ENCODE measurements around the gene SPIB.
A peak's percentile ranks its signal among the peaks of the same experiment; 100 is the strongest.
"Not testable (repeated sequence)": the region's sequence is repeated elsewhere in the genome, so short reads cannot be mapped to it uniquely, and the experiment has no call there.

SPIB gene

GRCh38 chr19:50439130-50439529, 20.4 kb downstream of the SPIB start:
- DNase-seq (ENCODE audit: low spot score): not testable (repeated sequence)

GRCh38 chr19:50444059-50444458, 25.3 kb downstream of the SPIB start:
- DNase-seq (ENCODE audit: low spot score): no peak

DNA sequence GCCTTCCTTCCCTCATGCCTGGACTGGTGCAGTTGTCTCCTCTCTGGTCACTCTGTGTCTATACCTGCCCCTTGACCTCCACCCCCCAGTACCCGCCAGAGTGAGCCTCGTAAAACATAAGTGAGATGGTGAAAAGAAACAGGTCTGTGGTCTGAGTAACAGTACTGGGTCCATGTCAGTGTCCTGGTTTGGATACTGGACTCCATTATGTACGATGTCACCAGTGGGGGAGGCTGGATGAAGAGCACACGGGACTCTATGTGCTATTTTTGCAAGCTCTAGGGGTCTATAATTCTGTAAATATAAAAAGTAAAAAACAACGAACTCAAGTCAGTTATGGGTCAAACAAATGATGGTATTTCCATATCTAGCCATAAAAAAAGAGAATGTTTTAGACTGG, 28.3 kb downstream of the SPIB start:
- no peak for DNase-seq (ENCODE audit: low spot score)

DNA sequence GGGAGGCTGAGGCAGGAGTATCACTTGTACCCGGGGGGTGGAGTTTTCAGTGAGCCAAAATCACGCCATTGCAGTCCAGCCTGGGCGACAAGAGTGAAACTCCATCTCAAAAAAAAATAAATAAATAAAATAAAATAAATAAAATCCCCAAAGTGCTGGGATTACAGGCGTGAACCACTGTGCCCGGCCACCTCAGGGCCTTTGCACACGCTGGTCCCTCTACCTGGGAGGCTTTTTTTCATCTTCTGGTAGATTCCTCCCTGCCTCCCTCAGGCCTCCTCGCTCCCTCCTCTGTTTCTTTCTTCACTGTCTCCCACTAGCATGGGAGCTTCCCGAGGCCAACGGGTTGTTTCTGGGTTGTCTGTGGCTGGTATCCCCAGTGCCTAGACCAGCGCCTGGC, 29.0 kb downstream of the SPIB start:
- no peak for DNase-seq (ENCODE audit: low spot score)

DNA sequence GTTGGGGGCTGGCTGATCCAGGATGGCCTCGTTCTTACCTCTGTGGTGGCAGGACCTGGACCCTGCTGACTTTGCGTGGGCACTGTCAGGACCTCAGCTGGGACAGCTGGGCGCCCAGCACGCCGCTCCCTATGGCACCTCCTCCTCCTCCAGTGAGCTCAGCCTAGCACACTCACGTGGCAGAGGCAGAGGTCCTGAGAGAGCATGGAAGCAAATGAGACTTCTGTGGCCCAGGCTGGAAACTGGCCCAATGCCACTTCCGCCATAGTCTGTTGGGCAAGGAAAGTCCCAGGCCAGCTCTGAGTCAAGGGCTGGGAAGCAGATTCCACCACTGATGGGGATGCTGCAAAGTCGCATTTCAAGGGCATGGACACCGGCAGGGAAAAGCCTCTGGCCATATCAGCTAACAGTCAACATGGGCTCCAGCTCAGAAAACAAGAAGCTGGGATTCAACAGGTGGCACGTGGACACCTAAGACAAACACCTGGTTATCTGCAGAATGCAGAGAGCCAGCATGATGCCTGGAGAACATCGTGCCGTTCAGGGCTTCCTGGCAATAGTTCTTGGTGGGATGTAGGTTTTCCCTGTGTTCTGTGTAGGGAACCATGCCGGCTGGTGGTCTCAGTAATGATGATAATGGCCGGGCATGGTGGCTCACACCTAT, 30.6 kb downstream of the SPIB start:
- no peak for DNase-seq (ENCODE audit: low spot score)

DNA sequence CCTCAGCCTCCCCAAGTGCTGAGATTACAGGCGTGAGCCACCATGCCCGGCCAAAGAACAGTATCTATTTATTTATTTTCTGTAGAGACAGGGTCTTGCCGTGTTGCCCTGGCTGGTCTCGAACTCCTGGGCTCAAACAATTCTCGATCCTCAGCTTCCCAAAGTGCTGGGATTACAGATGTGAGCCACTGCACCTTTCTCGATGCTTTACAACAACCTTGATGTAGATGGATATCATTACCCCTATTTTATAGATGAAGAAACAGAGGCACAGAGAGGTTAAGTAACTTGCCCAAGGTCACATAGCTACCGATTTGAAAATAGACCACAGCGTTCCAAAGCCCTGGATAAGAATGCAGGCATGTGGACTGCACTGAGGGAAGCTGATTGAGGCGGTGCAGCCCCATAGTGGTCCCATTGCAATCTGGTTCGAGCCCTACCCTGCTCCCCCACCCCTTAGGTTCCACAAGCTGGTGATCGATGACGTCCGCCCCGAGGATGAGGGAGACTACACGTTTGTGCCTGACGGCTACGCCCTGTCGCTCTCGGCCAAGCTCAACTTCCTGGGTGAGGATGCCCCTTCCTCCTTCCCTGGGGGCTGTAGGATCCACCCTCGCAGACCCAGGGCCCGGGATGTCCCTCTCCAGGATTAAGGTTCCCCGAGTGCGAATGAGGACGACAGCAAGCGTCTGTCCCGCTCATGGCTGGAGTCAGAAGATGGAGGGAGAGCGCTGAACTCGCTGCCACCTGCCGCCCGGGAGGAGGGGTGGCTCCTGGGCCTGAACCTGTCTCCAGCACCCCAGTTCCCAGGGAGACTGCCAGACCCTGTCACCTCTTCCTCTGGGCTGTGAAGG, 31.9 kb downstream of the SPIB start:
- DNase-seq (ENCODE audit: low spot score): no peak

GRCh38 chr19:50451223-50451534, 32.4 kb downstream of the SPIB start:
- DNase-seq (ENCODE audit: low spot score): no peak

DNA sequence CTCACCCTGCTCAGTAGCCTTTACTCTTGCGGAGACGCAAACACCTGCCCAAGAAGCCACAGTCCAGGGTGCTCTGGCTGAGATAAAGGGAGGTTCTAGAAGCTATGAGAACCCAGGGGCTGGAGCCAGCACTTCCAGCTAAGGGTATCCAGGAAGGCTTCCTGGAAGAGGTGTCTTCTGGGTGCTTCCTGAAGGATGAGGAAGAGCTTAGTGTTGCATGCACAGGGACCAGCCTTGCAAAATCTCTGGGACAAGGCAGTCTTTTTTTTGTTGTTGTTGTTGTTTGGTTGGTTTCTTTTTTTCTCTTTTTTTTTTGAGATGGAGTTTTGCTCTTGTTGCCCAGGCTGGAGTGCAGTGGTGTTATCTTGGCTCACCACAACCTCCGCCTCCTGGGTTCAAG, 34.5 kb downstream of the SPIB start:
- DNase-seq (ENCODE audit: low spot score): no peak

DNA sequence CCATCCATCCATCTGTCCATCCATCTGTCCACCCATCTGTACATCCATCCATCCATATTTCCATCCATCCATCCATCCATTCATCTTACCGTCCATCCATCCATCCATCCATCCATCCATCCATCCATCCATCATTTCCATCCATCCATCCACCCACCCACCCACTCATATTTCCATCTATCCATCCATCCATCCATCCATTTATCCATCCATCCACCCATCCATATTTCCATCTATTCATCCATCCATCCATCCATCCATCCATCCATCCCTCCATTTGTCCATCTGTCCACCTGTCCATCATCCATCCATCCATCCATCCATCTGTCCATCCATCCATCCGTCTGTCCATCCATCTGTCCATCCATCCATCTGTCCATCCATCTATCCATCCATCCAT, 37.3 kb downstream of the SPIB start:
- no peak for DNase-seq (ENCODE audit: low spot score)

- no peak for DNase-seq (ENCODE audit: low spot score)
These were observed 38.6 kb downstream of the SPIB start for GRCh38 chr19:50457300-50457699.

DNA sequence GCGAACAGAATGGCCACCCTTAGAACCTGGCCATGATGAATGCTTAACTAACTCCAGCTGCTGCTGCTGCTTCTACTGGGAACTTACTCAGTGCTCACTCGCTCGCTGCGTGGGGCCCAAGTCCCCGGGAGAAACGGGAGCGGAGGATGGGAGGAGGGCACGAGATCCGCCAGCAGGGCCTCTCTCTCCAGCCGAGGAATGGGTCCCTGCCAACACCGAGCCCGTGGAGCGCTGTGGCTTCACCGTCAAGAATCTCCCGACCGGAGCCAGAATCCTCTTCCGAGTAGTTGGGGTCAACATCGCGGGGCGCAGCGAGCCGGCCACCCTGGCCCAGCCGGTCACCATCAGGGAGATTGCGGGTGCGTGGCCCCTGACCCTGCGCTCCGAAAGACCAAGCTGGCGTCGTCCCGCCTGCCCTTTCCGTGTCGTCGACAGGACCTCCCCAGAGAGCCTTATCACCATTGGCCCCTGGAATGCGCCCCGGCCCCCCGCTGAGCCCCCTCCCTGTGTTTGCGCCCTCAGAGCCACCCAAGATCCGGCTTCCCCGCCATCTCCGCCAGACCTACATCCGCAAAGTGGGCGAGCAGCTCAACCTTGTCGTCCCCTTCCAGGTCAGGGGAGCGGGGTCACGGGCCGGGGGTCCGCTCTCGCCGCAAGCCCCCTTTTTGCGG, 39.8 kb downstream of the SPIB start:
- DNase-seq (ENCODE audit: low spot score): no peak

DNA sequence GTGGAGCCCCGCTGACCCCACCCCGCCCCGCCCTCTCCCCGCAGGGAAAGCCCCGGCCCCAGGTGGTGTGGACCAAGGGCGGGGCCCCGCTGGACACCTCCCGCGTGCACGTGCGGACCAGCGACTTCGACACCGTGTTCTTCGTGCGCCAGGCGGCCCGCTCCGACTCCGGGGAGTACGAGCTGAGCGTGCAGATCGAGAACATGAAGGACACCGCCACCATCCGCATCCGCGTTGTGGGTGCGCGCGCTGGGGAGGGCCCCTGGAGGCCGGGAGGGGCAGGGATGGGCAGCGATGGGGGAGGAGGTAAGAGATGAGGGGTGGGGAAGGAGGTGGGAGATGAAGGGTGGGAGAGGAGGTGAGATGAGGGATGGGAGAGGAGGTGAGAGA, 40.3 kb downstream of the SPIB start:
- no peak for DNase-seq (ENCODE audit: low spot score)

- DNase-seq (ENCODE audit: low spot score): no peak
These were observed 40.9 kb downstream of the SPIB start for GRCh38 chr19:50459638-50460037.

DNA sequence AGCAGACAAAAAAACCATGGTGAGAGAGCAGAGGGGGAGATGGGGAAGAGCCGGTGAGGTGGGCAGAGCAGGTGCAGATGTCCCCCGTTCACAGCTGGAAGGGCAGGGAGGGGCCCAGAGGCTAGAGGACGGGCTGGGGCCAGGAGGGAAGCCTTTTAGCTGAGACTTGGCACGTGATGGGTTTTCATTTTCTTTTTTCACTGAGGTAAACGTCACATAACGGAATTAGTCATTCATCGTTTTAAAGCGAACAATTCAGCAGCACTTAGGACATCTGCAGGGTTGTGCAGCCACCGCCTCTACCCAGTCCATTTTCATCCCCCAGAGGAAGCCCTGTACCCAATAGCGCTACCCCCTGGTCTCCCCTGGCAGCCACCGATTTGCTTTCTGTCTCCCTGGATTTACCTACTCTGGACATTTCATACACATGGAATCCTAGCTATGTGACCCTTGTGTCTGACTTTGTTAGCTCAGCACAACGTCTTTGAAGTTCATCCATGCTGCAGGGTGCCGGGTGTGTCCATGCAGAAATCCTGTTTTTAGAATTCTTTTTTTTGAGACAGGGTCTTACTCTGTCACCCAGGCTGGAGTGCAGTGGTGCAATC, 41.5 kb downstream of the SPIB start:
- no peak for DNase-seq (ENCODE audit: low spot score)

GRCh38 chr19:50461066-50461875, 42.5 kb downstream of the SPIB start:
- DNase-seq (ENCODE audit: low spot score): no peak

DNA sequence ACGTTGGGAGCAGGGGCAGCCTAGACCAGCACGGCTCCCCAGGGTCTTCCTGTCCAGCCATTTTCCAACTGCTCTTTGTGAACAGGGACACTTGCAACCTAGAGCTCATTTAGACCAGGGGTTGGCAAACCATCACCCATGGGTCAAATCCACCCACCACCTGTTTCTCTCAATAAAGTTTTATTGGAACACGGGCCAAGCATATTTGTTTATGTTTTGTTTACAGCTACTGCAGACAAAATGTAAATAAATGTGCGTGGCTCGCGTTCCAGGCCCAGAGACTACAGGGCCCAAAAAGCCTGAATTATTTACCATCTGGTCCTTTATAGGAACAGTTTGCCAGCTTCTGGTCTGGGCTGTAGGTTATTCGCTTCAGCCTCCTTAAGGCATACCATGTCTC, 44.2 kb downstream of the SPIB start:
- no peak for DNase-seq (ENCODE audit: low spot score)

- no peak for DNase-seq (ENCODE audit: low spot score)
These were observed 45.6 kb downstream of the SPIB start for GRCh38 chr19:50464348-50464747.

DNA sequence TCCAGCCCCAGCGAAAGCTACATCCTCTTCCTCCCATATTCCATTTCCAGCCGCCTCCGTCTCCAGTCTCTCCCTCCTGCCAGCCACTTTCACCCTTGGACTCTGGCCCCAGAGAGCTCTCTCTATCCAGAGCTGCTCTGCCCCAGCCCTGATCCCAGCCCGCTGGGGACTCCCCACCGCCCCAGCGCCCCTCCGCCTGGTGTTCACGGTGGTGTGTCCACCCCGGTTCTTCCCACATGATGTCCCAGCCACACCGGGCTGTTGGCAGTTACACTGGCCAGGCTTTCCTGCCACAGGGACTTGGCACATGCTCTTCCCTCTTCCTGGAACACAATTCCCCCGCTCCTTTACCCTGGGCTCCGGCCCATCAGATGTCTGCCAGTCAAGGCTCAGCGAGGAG, 46.3 kb downstream of the SPIB start:
- no peak for DNase-seq (ENCODE audit: low spot score)

DNA sequence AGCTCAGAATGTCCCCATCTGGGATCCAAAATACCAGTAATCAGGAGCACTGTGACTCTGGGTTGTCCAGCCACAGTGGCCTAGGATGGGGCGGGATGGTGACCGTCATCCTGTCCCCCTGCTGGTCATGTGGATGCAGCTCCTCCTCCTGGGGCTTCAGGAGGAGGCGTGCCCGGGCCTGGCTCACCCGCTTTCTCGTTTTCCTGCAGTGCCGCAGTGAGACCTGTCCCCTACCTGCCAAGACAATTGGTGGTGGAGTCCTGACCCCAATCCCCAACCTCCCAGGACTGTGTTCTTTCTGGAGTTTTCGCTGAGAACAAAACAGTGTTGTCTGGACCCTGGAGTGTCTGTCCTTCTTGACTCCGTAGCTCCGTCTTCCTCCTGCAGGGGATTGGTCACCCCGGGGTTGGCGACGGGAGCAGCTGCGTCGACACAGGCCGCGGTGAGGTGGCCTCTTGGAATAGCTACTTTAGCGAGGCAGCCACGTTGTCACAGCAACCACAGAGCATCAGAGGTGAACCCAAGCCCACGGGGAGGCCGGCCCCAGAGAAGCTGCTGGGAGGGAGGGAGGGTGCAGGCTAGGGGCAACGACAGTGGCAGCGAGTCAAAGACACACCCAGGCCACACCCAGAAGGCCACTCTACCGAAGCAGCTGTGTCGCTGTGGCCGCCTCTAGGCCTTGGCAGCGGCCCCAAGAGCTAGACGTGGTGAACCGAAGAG, 47.4 kb downstream of the SPIB start:
- DNase-seq (ENCODE audit: low spot score): peak; percentile 73

- no peak for DNase-seq (ENCODE audit: low spot score)
These were observed 47.9 kb downstream of the SPIB start for GRCh38 chr19:50466706-50467039.

- DNase-seq (ENCODE audit: low spot score): no peak
These were observed 48.8 kb downstream of the SPIB start for GRCh38 chr19:50467566-50467965.

GRCh38 chr19:50468818-50469217, 50.1 kb downstream of the SPIB start:
- no peak for DNase-seq (ENCODE audit: low spot score)
